ENCODE data around the gene TLE1. TPM values are rescaled to one million over a fixed set of nuclear protein-coding genes. Genes with fewer than 3 reads are reported as not detected.
A peak's percentile ranks its signal among the peaks of the same experiment; 100 is the strongest.
"Not testable (repeated sequence)": the region's sequence is repeated elsewhere in the genome, so short reads cannot be mapped to it uniquely, and the experiment has no call there.

TLE1 gene
- total RNA-seq, 1 experiment from 2014 or later: 21.9 TPM

- CTCF ChIA-PET: no interaction called here
- POLR2A ChIA-PET: interaction anchor here (0.7 kb wide), 1 partner anchor 102 kb away, joined by 3 read pairs; no protein-coding TSS in a partner anchor
- no peak for DNase-seq (ENCODE audit: unreplicated experiment)
- intact Hi-C loops (cut with micrococcal nuclease): no loop called here
- TF ChIP-seq, protein P1, sequence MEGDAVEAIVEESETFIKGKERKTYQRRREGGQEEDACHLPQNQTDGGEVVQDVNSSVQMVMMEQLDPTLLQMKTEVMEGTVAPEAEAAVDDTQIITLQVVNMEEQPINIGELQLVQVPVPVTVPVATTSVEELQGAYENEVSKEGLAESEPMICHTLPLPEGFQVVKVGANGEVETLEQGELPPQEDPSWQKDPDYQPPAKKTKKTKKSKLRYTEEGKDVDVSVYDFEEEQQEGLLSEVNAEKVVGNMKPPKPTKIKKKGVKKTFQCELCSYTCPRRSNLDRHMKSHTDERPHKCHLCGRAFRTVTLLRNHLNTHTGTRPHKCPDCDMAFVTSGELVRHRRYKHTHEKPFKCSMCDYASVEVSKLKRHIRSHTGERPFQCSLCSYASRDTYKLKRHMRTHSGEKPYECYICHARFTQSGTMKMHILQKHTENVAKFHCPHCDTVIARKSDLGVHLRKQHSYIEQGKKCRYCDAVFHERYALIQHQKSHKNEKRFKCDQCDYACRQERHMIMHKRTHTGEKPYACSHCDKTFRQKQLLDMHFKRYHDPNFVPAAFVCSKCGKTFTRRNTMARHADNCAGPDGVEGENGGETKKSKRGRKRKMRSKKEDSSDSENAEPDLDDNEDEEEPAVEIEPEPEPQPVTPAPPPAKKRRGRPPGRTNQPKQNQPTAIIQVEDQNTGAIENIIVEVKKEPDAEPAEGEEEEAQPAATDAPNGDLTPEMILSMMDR (IDR thresholded peaks at IDR 0.05; ENCODE audit: unreplicated experiment): no peak
- Mint-ChIP-seq H3K27ac (ENCODE audit: low read depth, unreplicated experiment) (peak overlapping the region; percentile 18), H3K4me1 (ENCODE audit: insufficient read depth, unreplicated experiment) (peaks cover 9% of the 10 kb centered on the region), H3K4me3 (ENCODE audit: unreplicated experiment) (no peak overlapping the region), H3K9me3 (ENCODE audit: unreplicated experiment) (no peaks in the 10 kb centered on the region), H3K36me3 (ENCODE audit: insufficient read depth, unreplicated experiment) (peaks cover 41% of the 10 kb centered on the region), H3K27me3 (ENCODE audit: insufficient read depth, unreplicated experiment) (no peaks in the 10 kb centered on the region)
- BruUV-seq (replicated peaks): no TSS peak
Observed at GRCh38 chr9:81595887-81596543, 93.3 kb downstream of the TLE1 start.

- intact Hi-C loops (cut with micrococcal nuclease): not testable (repeated sequence)
Observed at GRCh38 chr9:81595293-81595692, 94.1 kb downstream of the TLE1 start.

GRCh38 chr9:81594415-81594814 lies 94.9 kb downstream of the TLE1 start:
- POLR2A ChIA-PET: no interaction called here
- Mint-ChIP-seq H3K36me3 (ENCODE audit: insufficient read depth, unreplicated experiment) (peaks cover 52% of the 10 kb centered on the region), H3K27ac (ENCODE audit: low read depth, unreplicated experiment) (peak overlapping the region; percentile 21), H3K9me3 (ENCODE audit: unreplicated experiment) (no peaks in the 10 kb centered on the region), H3K4me3 (ENCODE audit: unreplicated experiment) (no peak overlapping the region), H3K4me1 (ENCODE audit: insufficient read depth, unreplicated experiment) (peaks cover 9% of the 10 kb centered on the region), H3K27me3 (ENCODE audit: insufficient read depth, unreplicated experiment) (no peaks in the 10 kb centered on the region)
- BruUV-seq (replicated peaks): no TSS peak
- CTCF ChIA-PET: interaction anchor here (1.4 kb wide), 1 partner anchor 68 kb away, joined by 3 read pairs; no protein-coding TSS in a partner anchor
- intact Hi-C loops (cut with micrococcal nuclease): no loop called here
- no peak for DNase-seq (ENCODE audit: unreplicated experiment)
- TF ChIP-seq, protein P1 (IDR thresholded peaks at IDR 0.05; ENCODE audit: unreplicated experiment): no peak

More at GRCh38 chr9:81595293-81595692, 94.1 kb downstream of the TLE1 start:
- H3K27me3 Mint-ChIP-seq (ENCODE audit: insufficient read depth, unreplicated experiment); H3K4me1 Mint-ChIP-seq (ENCODE audit: insufficient read depth, unreplicated experiment); POLR2A ChIA-PET; H3K4me3 Mint-ChIP-seq (ENCODE audit: unreplicated experiment); BruUV-seq (replicated peaks); H3K9me3 Mint-ChIP-seq (ENCODE audit: unreplicated experiment): not testable (repeated sequence)
- peak; percentile 46 for DNase-seq (ENCODE audit: unreplicated experiment)
- CTCF ChIA-PET: interaction anchor here (0.8 kb wide), 1 partner anchor 13 kb away, joined by 3 read pairs; no protein-coding TSS in a partner anchor
- H3K27ac Mint-ChIP-seq (ENCODE audit: low read depth, unreplicated experiment): peak overlapping the region; percentile 21
- H3K36me3 Mint-ChIP-seq (ENCODE audit: insufficient read depth, unreplicated experiment): peaks cover 44% of the 10 kb centered on the region

DNA sequence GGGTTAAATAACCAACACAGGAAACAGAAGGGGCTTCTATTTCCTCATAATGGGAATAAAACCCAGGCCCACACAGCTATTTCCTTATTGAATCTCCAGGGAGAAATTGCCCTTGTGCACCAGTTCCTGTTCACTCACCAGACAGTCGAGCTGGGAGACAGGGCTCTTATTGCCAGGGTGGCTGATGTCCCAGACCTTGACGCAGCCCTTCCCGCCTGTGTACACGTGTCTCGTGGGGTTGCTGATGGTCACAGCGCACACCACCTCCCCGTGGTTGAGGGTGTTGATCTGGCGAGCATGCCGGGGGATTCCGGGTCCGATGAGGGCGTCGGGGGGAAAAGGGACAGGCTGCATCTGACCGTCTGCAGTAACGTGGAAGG lies 96.5 kb downstream of the TLE1 start:
- intact Hi-C loops (cut with micrococcal nuclease): no loop called here
- Mint-ChIP-seq H3K27me3 (ENCODE audit: insufficient read depth, unreplicated experiment) (no peaks in the 10 kb centered on the region), H3K27ac (ENCODE audit: low read depth, unreplicated experiment) (no peak overlapping the region), H3K4me3 (ENCODE audit: unreplicated experiment) (no peak overlapping the region), H3K36me3 (ENCODE audit: insufficient read depth, unreplicated experiment) (peaks cover 51% of the 10 kb centered on the region), H3K4me1 (ENCODE audit: insufficient read depth, unreplicated experiment) (peaks cover 24% of the 10 kb centered on the region), H3K9me3 (ENCODE audit: unreplicated experiment) (no peaks in the 10 kb centered on the region)
- ChIA-PET POLR2A (no interaction called here), CTCF (no interaction called here)
- no TSS peak for BruUV-seq (replicated peaks)
- no peak for DNase-seq (ENCODE audit: unreplicated experiment)
- TF ChIP-seq, protein P1 (IDR thresholded peaks at IDR 0.05; ENCODE audit: unreplicated experiment): no peak

All from MCF 10A (cell line).